A549 (cell line): ENCODE data around the gene DAB2. TPM values are rescaled to one million over a fixed set of nuclear protein-coding genes. Genes with fewer than 3 reads are reported as not detected.
A peak's percentile ranks its signal among the peaks of the same experiment; 100 is the strongest.

Source experiments
- ATAC-seq, 2 experiments: fragments of 200-7000 bp in 1 of 2; fragments of >200 bp in 1 of 2; cut with Nextera tagmentation in 1 of 2; cut with Tn5 transposase in 1 of 2; 3 replicates each; pipeline versions ENCODE4 v1.8.0 to v1.9.1; 2018 to 2020; ENCODE audit warnings: mild to moderate bottlenecking in 1 of 2, moderate library complexity in 1 of 2
- CTCF ChIA-PET: fragments of 300-600 bp; sonication (Branson Sonifier 250); formaldehyde crosslinking; extraction: SDS; loops from one replicate; lab custom pipeline; 2021; ENCODE audit warnings: antibody characterized with exemption, inconsistent platforms; lab: Yijun Ruan, JAX
- POLR2A ChIA-PET: fragments of 350-600 bp; formaldehyde crosslinking; extraction: SDS; loops from one replicate; lab custom pipeline; 2021; ENCODE audit warnings: antibody characterized with exemption, inconsistent platforms; lab: Yijun Ruan, JAX
- DNase-seq, 2 experiments: peaks; one replicate each; pipeline versions ENCODE4 v3.0.0 to v3.0.0-alpha.2; 2011 to 2016; ENCODE audit warnings: low read depth in 1 of 2, low spot score in 1 of 2
- FAIRE-seq: peaks from 2 replicates; lab custom pipeline; 2011; peaks lifted over from hg19 to GRCh38; lab: Jason Lieb, UNC
- H3K27ac ChIP-seq, 2 experiments: fragments of >200 bp; sonication (Bioruptor Twin); formaldehyde crosslinking; 3 replicates each; pipeline ENCODE4 v1.5.1; 2016 to 2017
- H3K4me1 ChIP-seq: fragments of >200 bp; sonication (Bioruptor Twin); formaldehyde crosslinking; 3 replicates; pipeline ENCODE4 v1.6.1; 2016
- H3K4me2 ChIP-seq: fragments of >200 bp; sonication (Bioruptor Twin); formaldehyde crosslinking; 3 replicates; pipeline ENCODE4 v1.6.1; 2016
- H3K4me3 ChIP-seq: fragments of >200 bp; sonication (Bioruptor Twin); formaldehyde crosslinking; 3 replicates; pipeline ENCODE4 v1.5.1; 2016
- H3K9me3 ChIP-seq: fragments of >200 bp; sonication (Bioruptor Twin); formaldehyde crosslinking; 3 replicates; pipeline ENCODE4 v1.6.1; 2016
- CBX2 ChIP-seq: fragments of 200-600 bp; sonication (generic); IDR thresholded peaks from 2 replicates; pipeline ENCODE4 v1.6.1; 2016; ENCODE audit warnings: low read depth, mild to moderate bottlenecking, borderline replicate concordance
- CBX8 ChIP-seq: fragments of 200-600 bp; sonication (generic); IDR thresholded peaks from 2 replicates; pipeline ENCODE4 v1.6.1; 2016
- EHF ChIP-seq: fragments of 250-450 bp; sonication (Bioruptor Pico); IDR thresholded peaks from 2 replicates; pipeline ENCODE4 v1.5.0; 2020; ENCODE audit warnings: mild to moderate bottlenecking
- FOSL2 ChIP-seq, 2 experiments: fragments of 450-650 bp in 1 of 2; fragments of >200 bp in 1 of 2; sonication (Bioruptor Twin) in 1 of 2; formaldehyde crosslinking; IDR thresholded peaks; 2 replicates each; pipeline versions ENCODE4 v1.5.0 to v1.6.1; 2016 to 2020; ENCODE audit warnings: mild to moderate bottlenecking in 1 of 2, moderate library complexity in 1 of 2
- GATA3 ChIP-seq: IDR thresholded peaks from 2 replicates; pipeline ENCODE4 v1.6.1; 2012; ENCODE audit warnings: borderline replicate concordance
- HEYL ChIP-seq: fragments of 250-450 bp; sonication (Bioruptor Pico); IDR thresholded peaks from 2 replicates; pipeline ENCODE4 v1.8.0; 2021; ENCODE audit warnings: mild to moderate bottlenecking, moderate library complexity
- HOXB5 ChIP-seq: fragments of 250-450 bp; sonication (Bioruptor Pico); IDR thresholded peaks from 2 replicates; pipeline ENCODE4 v1.5.0; 2020; ENCODE audit warnings: mild to moderate bottlenecking, moderate library complexity
- JUN ChIP-seq, 2 experiments: fragments of >200 bp; sonication (Bioruptor Twin); formaldehyde crosslinking; IDR thresholded peaks; 2 replicates in 1 of 2; 3 replicates in 1 of 2; pipeline ENCODE4 v1.6.1; 2016 to 2017
- MYC ChIP-seq: IDR thresholded peaks from 2 replicates; pipeline ENCODE4 v1.6.1; 2012; ENCODE audit warnings: mild to moderate bottlenecking, inconsistent platforms, low read length, improper control_type of control experiment, borderline replicate concordance
- NR3C1 ChIP-seq: fragments of >200 bp; sonication (Bioruptor Twin); formaldehyde crosslinking; IDR thresholded peaks from 3 replicates; pipeline ENCODE4 v1.6.1; 2017
- PBX3 ChIP-seq: IDR thresholded peaks from 2 replicates; pipeline ENCODE4 v1.6.1; 2012
- RAD21 ChIP-seq, 2 experiments: fragments of >200 bp in 1 of 2; sonication (Bioruptor Twin) in 1 of 2; formaldehyde crosslinking in 1 of 2; IDR thresholded peaks in 1 of 2; conservative IDR thresholded peaks in 1 of 2; 2 replicates in 1 of 2; 3 replicates in 1 of 2; pipeline ENCODE4 v1.6.1; 2012 to 2018; ENCODE audit warnings: inconsistent platforms in 1 of 2
- RARB ChIP-seq: fragments of 250-450 bp; sonication (Bioruptor Pico); IDR thresholded peaks from 2 replicates; pipeline ENCODE4 v1.8.0; 2021; ENCODE audit warnings: mild to moderate bottlenecking, moderate library complexity
- RCOR1 ChIP-seq: fragments of 150-350 bp; IDR thresholded peaks from 2 replicates; pipeline ENCODE4 v1.6.1; 2014; ENCODE audit warnings: antibody characterized with exemption, low read length, low read depth
- RNF2 ChIP-seq: fragments of 200-600 bp; sonication (generic); IDR thresholded peaks from 2 replicates; pipeline ENCODE4 v1.6.1; 2016; ENCODE audit warnings: low read depth, mild to moderate bottlenecking, antibody characterized with exemption, moderate library complexity, borderline replicate concordance
- TFCP2L1 ChIP-seq: fragments of 250-450 bp; sonication (Bioruptor Pico); IDR thresholded peaks from 2 replicates; pipeline ENCODE4 v1.5.0; 2021; ENCODE audit warnings: mild to moderate bottlenecking
- TP53 ChIP-seq: fragments of 250-450 bp; sonication (Bioruptor Pico); IDR thresholded peaks from 2 replicates; pipeline ENCODE4 v1.5.0; 2021; ENCODE audit warnings: mild to moderate bottlenecking, moderate library complexity
- ZC3H11A ChIP-seq: fragments of 450-650 bp; IDR thresholded peaks from 2 replicates; pipeline ENCODE4 v1.6.1; 2014; ENCODE audit warnings: antibody characterized with exemption, mild to moderate bottlenecking
- ZNF302 ChIP-seq: fragments of 250-450 bp; sonication (Bioruptor Pico); IDR thresholded peaks from 2 replicates; pipeline ENCODE4 v1.9.0; 2021; ENCODE audit warnings: inconsistent platforms, mild to moderate bottlenecking, moderate library complexity
- WGBS: methylation state at CpG from one replicate; pipeline ENCODE4 v1.1.6; 2017; ENCODE audit errors: missing lambda C conversion rate; 5-methylcytosine and 5-hydroxymethylcytosine counted together
- polyA plus RNA-seq, 4 experiments: library from polyadenylated mRNA; depleted of rRNA in 3 of 4; stranded (reverse); fragments of >200 nt; fragmentation: RNase III in 1 of 4; extraction: RNeasy Plus Mini Kit Qiagen cat#74134 plus additional on column Dnase treatment in 1 of 4; gene quantifications; 2 replicates in 3 of 4; 3 replicates in 1 of 4; pipeline ENCODE4 v1.2.3, GENCODE V29; 2011 to 2017
- TF ChIP-seq, protein P1 (sequence below): fragments of 250-450 bp; sonication (Bioruptor Pico); IDR thresholded peaks from 2 replicates; pipeline ENCODE4 v1.5.0; 2021; ENCODE audit warnings: mild to moderate bottlenecking, moderate library complexity, borderline replicate concordance
- TF ChIP-seq, protein P2 (sequence below): fragments of 450-650 bp; IDR thresholded peaks from 2 replicates; pipeline ENCODE4 v1.6.1; 2014; ENCODE audit warnings: antibody characterized with exemption
- TF ChIP-seq, protein P3 (sequence below): fragments of 150-350 bp; IDR thresholded peaks from 2 replicates; pipeline ENCODE4 v1.6.1; 2014; ENCODE audit warnings: low read depth, mild to moderate bottlenecking, low read length
- TF ChIP-seq, protein P4 (sequence below): fragments of >200 bp; sonication (Bioruptor Twin); formaldehyde crosslinking; IDR thresholded peaks from 3 replicates; pipeline ENCODE4 v1.6.1; 2016

The DAB2 gene
- polyA plus RNA-seq, 2 of the 4 experiments (the other 2 are of a cell fraction) = 13.6 to 17.1 TPM

- Histone ChIP-seq H3K4me3 (no peak overlapping the region), H3K27ac (peak overlapping the region in 1 of 2 experiments; percentile 87; a peak in 2 of 6 replicates), H3K4me1 (peaks cover 49% of the 10 kb centered on the region), H3K9me3 (no peaks in the 10 kb centered on the region), H3K4me2 (peak overlapping the region; percentile 81)
- no peak for ATAC-seq
- CTCF ChIA-PET = interaction anchor here (1.9 to 5.7 kb wide), 3 partner anchors 11 to 125 kb away, joined by 5 to 45 read pairs (median 33); no protein-coding TSS in a partner anchor
- WGBS = 91% methylated on average over 3 of the region's 3 CpGs
- FAIRE-seq = no peak
- POLR2A ChIA-PET = no interaction called here
- TF ChIP-seq CBX2 (no peak), RAD21 (conservative IDR thresholded peaks at IDR 0.05 in 1 of 2, IDR thresholded peaks at IDR 0.05 in 1 of 2) (no peak), TP53 (no peak), EHF (no peak), ZC3H11A (no peak), FOSL2 (IDR thresholded peaks at IDR 0.05) (no peak), FOSL2 (CRISPR knock-in tag; IDR thresholded peaks at IDR 0.05) (no peak), RARB (CRISPR knock-in tag) (no peak), HEYL (CRISPR knock-in tag) (no peak), HOXB5 (CRISPR knock-in tag) (no peak), MYC (no peak)
- TF ChIP-seq, protein P1, sequence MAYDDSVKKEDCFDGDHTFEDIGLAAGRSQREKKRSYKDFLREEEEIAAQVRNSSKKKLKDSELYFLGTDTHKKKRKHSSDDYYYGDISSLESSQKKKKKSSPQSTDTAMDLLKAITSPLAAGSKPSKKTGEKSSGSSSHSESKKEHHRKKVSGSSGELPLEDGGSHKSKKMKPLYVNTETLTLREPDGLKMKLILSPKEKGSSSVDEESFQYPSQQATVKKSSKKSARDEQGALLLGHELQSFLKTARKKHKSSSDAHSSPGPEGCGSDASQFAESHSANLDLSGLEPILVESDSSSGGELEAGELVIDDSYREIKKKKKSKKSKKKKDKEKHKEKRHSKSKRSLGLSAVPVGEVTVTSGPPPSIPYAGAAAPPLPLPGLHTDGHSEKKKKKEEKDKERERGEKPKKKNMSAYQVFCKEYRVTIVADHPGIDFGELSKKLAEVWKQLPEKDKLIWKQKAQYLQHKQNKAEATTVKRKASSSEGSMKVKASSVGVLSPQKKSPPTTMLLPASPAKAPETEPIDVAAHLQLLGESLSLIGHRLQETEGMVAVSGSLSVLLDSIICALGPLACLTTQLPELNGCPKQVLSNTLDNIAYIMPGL (CRISPR knock-in tag) = no peak
- TF ChIP-seq, protein P2, sequence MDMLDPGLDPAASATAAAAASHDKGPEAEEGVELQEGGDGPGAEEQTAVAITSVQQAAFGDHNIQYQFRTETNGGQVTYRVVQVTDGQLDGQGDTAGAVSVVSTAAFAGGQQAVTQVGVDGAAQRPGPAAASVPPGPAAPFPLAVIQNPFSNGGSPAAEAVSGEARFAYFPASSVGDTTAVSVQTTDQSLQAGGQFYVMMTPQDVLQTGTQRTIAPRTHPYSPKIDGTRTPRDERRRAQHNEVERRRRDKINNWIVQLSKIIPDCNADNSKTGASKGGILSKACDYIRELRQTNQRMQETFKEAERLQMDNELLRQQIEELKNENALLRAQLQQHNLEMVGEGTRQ = no peak
- TF ChIP-seq, protein P3, sequence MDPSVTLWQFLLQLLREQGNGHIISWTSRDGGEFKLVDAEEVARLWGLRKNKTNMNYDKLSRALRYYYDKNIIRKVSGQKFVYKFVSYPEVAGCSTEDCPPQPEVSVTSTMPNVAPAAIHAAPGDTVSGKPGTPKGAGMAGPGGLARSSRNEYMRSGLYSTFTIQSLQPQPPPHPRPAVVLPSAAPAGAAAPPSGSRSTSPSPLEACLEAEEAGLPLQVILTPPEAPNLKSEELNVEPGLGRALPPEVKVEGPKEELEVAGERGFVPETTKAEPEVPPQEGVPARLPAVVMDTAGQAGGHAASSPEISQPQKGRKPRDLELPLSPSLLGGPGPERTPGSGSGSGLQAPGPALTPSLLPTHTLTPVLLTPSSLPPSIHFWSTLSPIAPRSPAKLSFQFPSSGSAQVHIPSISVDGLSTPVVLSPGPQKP = no peak
- no peak for DNase-seq
Measured at GRCh38 chr5:39422036-39422606, 2.7 kb downstream of the DAB2 start.

DNA sequence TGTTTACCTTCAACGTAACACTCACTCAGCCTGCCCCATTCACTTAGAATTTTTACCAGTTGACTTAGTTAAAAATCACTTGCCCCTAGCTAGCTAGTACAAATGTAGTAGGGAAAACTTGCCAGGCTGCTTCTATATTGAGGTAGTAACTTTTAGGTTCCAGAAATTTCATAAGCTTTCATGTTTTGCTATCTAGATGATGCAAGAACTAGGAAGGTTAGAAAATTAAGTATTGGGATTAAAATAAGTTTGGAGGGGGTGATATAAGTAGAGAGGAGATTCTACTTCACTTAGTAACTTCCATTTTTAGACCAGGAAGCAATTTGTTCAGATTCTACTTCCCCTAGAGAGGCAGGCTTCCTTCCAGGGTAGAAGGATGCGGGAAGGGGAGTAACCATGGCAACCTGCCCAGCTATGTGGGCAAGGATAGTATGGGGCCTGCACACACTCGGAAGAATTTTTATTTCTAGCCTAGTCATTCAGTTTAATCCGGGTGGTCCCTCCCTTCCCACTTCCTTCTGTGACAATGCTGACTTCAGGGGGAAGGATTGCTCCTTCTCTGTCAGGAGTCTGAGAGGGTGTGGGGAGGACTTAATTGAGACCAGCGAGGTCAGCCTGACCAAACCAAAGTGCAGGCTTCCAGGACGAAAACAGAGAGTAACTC lies 4.2 kb downstream of the DAB2 start:
- no peak overlapping the region for H3K4me3 ChIP-seq
- H3K9me3 ChIP-seq = no peaks in the 10 kb centered on the region
- TF ChIP-seq RCOR1 (no peak), NR3C1 (no peak), TFCP2L1 (CRISPR knock-in tag) (no peak), ZC3H11A (no peak), RAD21 (conservative IDR thresholded peaks at IDR 0.05 in 1 of 2, IDR thresholded peaks at IDR 0.05 in 1 of 2) (no peak), CBX2 (no peak), GATA3 (no peak), RNF2 (no peak), ZNF302 (no peak), JUN (IDR thresholded peaks at IDR 0.05) (no peak), CBX8 (no peak), HOXB5 (CRISPR knock-in tag) (no peak), PBX3 (no peak)
- TF ChIP-seq, protein P4, sequence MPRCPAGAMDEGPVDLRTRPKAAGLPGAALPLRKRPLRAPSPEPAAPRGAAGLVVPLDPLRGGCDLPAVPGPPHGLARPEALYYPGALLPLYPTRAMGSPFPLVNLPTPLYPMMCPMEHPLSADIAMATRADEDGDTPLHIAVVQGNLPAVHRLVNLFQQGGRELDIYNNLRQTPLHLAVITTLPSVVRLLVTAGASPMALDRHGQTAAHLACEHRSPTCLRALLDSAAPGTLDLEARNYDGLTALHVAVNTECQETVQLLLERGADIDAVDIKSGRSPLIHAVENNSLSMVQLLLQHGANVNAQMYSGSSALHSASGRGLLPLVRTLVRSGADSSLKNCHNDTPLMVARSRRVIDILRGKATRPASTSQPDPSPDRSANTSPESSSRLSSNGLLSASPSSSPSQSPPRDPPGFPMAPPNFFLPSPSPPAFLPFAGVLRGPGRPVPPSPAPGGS = no peak
- H3K4me1 ChIP-seq = peaks cover 35% of the 10 kb centered on the region
- H3K4me2 ChIP-seq = peak overlapping the region; percentile 20; the same call in 2 of the 3 replicates
- FAIRE-seq (no peak), ATAC-seq (no peak), DNase-seq (no peak)
- POLR2A ChIA-PET = interaction anchor here (1.1 kb wide), 1 partner anchor 21 kb away, joined by 3 read pairs; no protein-coding TSS in a partner anchor
- WGBS = 69% methylated on average over 6 of the region's 6 CpGs
- CTCF ChIA-PET = interaction anchor here (1.1 to 5.7 kb wide), 4 partner anchors 9 to 127 kb away, joined by 3 to 33 read pairs (median 4); no protein-coding TSS in a partner anchor
- H3K27ac ChIP-seq = peak overlapping the region in 1 of 2 experiments; percentile 19; a peak in 2 of 6 replicates
